Stimulated activated effector memory CD8-positive, alpha-beta T cell treated with anti-CD3 and anti-CD28 coated beads, Interleukin-12 subunit alpha, Interleukin-12 subunit beta, amount 100 ng/mL, for 72 hours (primary cell): Measurements from ENCODE around the gene APOM.
A peak's percentile ranks its signal among the peaks of the same experiment; 100 is the strongest.

Experiments used
- ATAC-seq: fragments of 150-1000 bp; cut with Tn5 transposase; 2 replicates; pipeline ENCODE4 v1.10.0; 2021
- DNase-seq, 2 donors: peaks; one replicate each; pipeline ENCODE4 v3.0.0; 2021 to 2022; ENCODE audit warnings: low spot score in 2 of 2
- H3K27ac Mint-ChIP-seq: one replicate; pipeline ENCODE4 v1.8.0; 2022; ENCODE audit warnings: mild to moderate bottlenecking, mixed read lengths
- H3K36me3 Mint-ChIP-seq: one replicate; pipeline ENCODE4 v1.8.0; 2022; ENCODE audit warnings: mild to moderate bottlenecking, mixed read lengths
- H3K4me1 Mint-ChIP-seq: one replicate; pipeline ENCODE4 v1.8.0; 2022; ENCODE audit warnings: mixed read lengths
- H3K4me3 Mint-ChIP-seq: one replicate; pipeline ENCODE4 v1.8.0; 2022; ENCODE audit warnings: mild to moderate bottlenecking, mixed read lengths
- H3K9me3 Mint-ChIP-seq: one replicate; pipeline ENCODE4 v1.8.0; 2022; ENCODE audit warnings: mixed read lengths

APOM gene

GRCh38 chr6:31660381-31661261, 4.9 kb downstream of the APOM start, which contains the start of gene C6orf47:
TSS of gene C6orf47 (minus strand) at chr6:31660778. CDS start at chr6:31659947, 831 bp downstream.
- Mint-ChIP-seq H3K36me3 (peaks cover 97% of the 10 kb centered on the region), H3K4me1 (peaks cover 81% of the 10 kb centered on the region), H3K9me3 (no peaks in the 10 kb centered on the region), H3K4me3 (peak within 1 kb of the TSS; percentile 95), H3K27ac (peak within 1 kb of the TSS; percentile 94)
- ATAC-seq (peak; percentile 75), DNase-seq (peak; percentile 59 to 85)

- Mint-ChIP-seq H3K4me1 (peaks cover 80% of the 10 kb centered on the region), H3K9me3 (no peaks in the 10 kb centered on the region), H3K4me3 (peak overlapping the region; percentile 95), H3K27ac (peak overlapping the region; percentile 94), H3K36me3 (peaks cover 97% of the 10 kb centered on the region)
- DNase-seq = no peak
- no peak for ATAC-seq
Measured at GRCh38 chr6:31661262-31662123, 5.8 kb downstream of the APOM start.

- Mint-ChIP-seq H3K4me1 (peaks cover 83% of the 10 kb centered on the region), H3K27ac (no peak overlapping the region), H3K9me3 (no peaks in the 10 kb centered on the region), H3K36me3 (peaks cover 97% of the 10 kb centered on the region), H3K4me3 (peak overlapping the region; percentile 95)
- DNase-seq (no peak), ATAC-seq (no peak)
Measured at GRCh38 chr6:31662124-31662723, 6.5 kb downstream of the APOM start.

- peak overlapping the region; percentile 99 for H3K27ac Mint-ChIP-seq
- peaks cover 97% of the 10 kb centered on the region for H3K36me3 Mint-ChIP-seq
- DNase-seq = no peak
- no peak for ATAC-seq
- H3K9me3 Mint-ChIP-seq = no peaks in the 10 kb centered on the region
- peaks cover 83% of the 10 kb centered on the region for H3K4me1 Mint-ChIP-seq
- H3K4me3 Mint-ChIP-seq = peak overlapping the region; percentile 95
Measured at GRCh38 chr6:31663126-31663960, 7.6 kb downstream of the APOM start.

GRCh38 chr6:31663961-31664789, 8.5 kb downstream of the APOM start:
- no peaks in the 10 kb centered on the region for H3K9me3 Mint-ChIP-seq
- peak in 1 of 2 donors; percentile 62 for DNase-seq
- H3K27ac Mint-ChIP-seq = peak overlapping the region; percentile 99
- peaks cover 75% of the 10 kb centered on the region for H3K4me1 Mint-ChIP-seq
- H3K4me3 Mint-ChIP-seq = peak overlapping the region; percentile 95
- ATAC-seq = no peak
- peaks cover 97% of the 10 kb centered on the region for H3K36me3 Mint-ChIP-seq

GRCh38 chr6:31664790-31665500, 9.3 kb downstream of the APOM start, which contains the start of gene GPANK1:
TSS of gene GPANK1 (minus strand) at chr6:31664997. CDS start at chr6:31664478, 519 bp downstream.
- ATAC-seq = peak; percentile 63
- peak within 1 kb of the TSS; percentile 99 for H3K27ac Mint-ChIP-seq
- no peaks in the 10 kb centered on the region for H3K9me3 Mint-ChIP-seq
- peak within 1 kb of the TSS; percentile 95 for H3K4me3 Mint-ChIP-seq
- DNase-seq = peak; percentile 70 to 93
- H3K36me3 Mint-ChIP-seq = peaks cover 99% of the 10 kb centered on the region
- H3K4me1 Mint-ChIP-seq = peaks cover 67% of the 10 kb centered on the region

- Mint-ChIP-seq H3K9me3 (no peaks in the 10 kb centered on the region), H3K4me1 (peaks cover 70% of the 10 kb centered on the region), H3K27ac (peak within 1 kb of the TSS; percentile 99), H3K36me3 (peaks cover 99% of the 10 kb centered on the region), H3K4me3 (peak within 1 kb of the TSS; percentile 95)
- peak; percentile 87 to 98 for DNase-seq
- ATAC-seq = peak; percentile 91
Measured at GRCh38 chr6:31665501-31666336, 10.0 kb downstream of the APOM start, which contains the start of gene CSNK2B. TSS of gene CSNK2B (plus strand) at chr6:31666080. CDS start at chr6:31666832, 752 bp downstream.

- peaks cover 99% of the 10 kb centered on the region for H3K36me3 Mint-ChIP-seq
- H3K4me1 Mint-ChIP-seq = peaks cover 63% of the 10 kb centered on the region
- H3K4me3 Mint-ChIP-seq = peak overlapping the region; percentile 95
- DNase-seq (no peak), ATAC-seq (no peak)
- H3K9me3 Mint-ChIP-seq = no peaks in the 10 kb centered on the region
- peak overlapping the region; percentile 99 for H3K27ac Mint-ChIP-seq
Measured at GRCh38 chr6:31666337-31666965, 10.8 kb downstream of the APOM start.

GRCh38 chr6:31669676-31670075, 14.0 kb downstream of the APOM start, which contains the start of gene LY6G5B:
TSS of gene LY6G5B (plus strand) at chr6:31669976. CDS start at chr6:31670951, 975 bp downstream.
- DNase-seq (no peak), ATAC-seq (no peak)
- peaks cover 33% of the 10 kb centered on the region for H3K4me1 Mint-ChIP-seq
- H3K9me3 Mint-ChIP-seq = no peaks in the 10 kb centered on the region
- peak within 1 kb of the TSS; percentile 58 for H3K27ac Mint-ChIP-seq
- H3K36me3 Mint-ChIP-seq = peaks cover 99% of the 10 kb centered on the region
- H3K4me3 Mint-ChIP-seq = no peak within 1 kb of the TSS

- H3K4me3 Mint-ChIP-seq = no peak overlapping the region
Measured at GRCh38 chr6:31676322-31676903, 20.7 kb downstream of the APOM start.

GRCh38 chr6:31676904-31677303, 21.2 kb downstream of the APOM start:
- no peak for ATAC-seq
- H3K4me3 Mint-ChIP-seq = no peak overlapping the region

More at GRCh38 chr6:31676322-31676903, 20.7 kb downstream of the APOM start:
- ATAC-seq (no peak), DNase-seq (no peak)
- peaks cover 40% of the 10 kb centered on the region for H3K36me3 Mint-ChIP-seq
- H3K27ac Mint-ChIP-seq = peak overlapping the region; percentile 65
- H3K4me1 Mint-ChIP-seq = peaks cover 30% of the 10 kb centered on the region
- no peaks in the 10 kb centered on the region for H3K9me3 Mint-ChIP-seq

More at GRCh38 chr6:31676904-31677303, 21.2 kb downstream of the APOM start:
- peaks cover 36% of the 10 kb centered on the region for H3K36me3 Mint-ChIP-seq
- H3K9me3 Mint-ChIP-seq = no peaks in the 10 kb centered on the region
- H3K4me1 Mint-ChIP-seq = peaks cover 34% of the 10 kb centered on the region
- peak overlapping the region; percentile 65 for H3K27ac Mint-ChIP-seq
- no peak for DNase-seq
